ENCODE results near the gene CD109. TPM values are rescaled to one million over a fixed set of nuclear protein-coding genes. Genes with fewer than 3 reads are reported as not detected.
"Not testable (repeated sequence)": the region's sequence is repeated elsewhere in the genome, so short reads cannot be mapped to it uniquely, and the experiment has no call there.

The CD109 gene
- total RNA-seq, 1 donor from 2014 or later: 1.2 TPM

DNA sequence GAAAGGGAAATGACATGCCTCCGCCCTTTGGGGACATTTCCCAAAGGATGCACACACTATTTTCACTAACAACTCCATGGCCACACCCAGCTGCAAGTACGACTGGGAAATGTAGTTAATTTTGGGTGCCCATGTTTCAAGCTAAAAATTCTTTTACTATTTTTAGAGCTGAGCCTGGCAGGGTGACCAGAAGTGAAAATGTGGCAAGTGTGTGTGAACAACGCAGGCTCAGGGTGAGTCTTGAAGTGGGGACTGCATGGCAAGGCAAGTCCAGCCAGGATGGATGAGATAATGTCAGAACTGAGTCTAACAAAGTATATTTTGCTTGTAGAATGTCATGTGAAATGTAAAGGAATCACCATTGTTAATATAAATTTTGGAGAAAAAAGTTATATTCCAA, 17.0 kb upstream of the CD109 start:
- Histone ChIP-seq H3K79me2 (ENCODE audit: low read depth) (no peaks in the 10 kb centered on the region), H3K4me1 (no peaks in the 10 kb centered on the region), H3F3A (ENCODE audit: low read depth) (no peaks in the 10 kb centered on the region), H3K4me3 (no peak overlapping the region), H3K9ac (no peak overlapping the region), H4K20me1 (ENCODE audit: low read depth) (no peaks in the 10 kb centered on the region), H3K27ac (no peak overlapping the region), H2AFZ (replicated peaks) (no peak overlapping the region), H3K36me3 (no peaks in the 10 kb centered on the region), H3K4me2 (no peak overlapping the region), H3K9me3 (ENCODE audit: low read depth) (no peaks in the 10 kb centered on the region), H3K27me3 (no peaks in the 10 kb centered on the region)
- Mint-ChIP-seq H3K9me3 (peaks cover 18% of the 10 kb centered on the region), H3K4me1 (no peaks in the 10 kb centered on the region), H3K36me3 (no peaks in the 10 kb centered on the region), H3K27me3 (ENCODE audit: insufficient read depth, low read depth) (no peaks in the 10 kb centered on the region), H3K27ac (no peak overlapping the region), H3K4me3 (no peak overlapping the region)
- DNase-seq (ENCODE audit: low spot score): no peak
- TF ChIP-seq CTCF (IDR thresholded peaks at IDR 0.05): no peak
- no peak for TF ChIP-seq EZH2phosphoT487 (IDR thresholded peaks at IDR 0.05)
- TF ChIP-seq EZH2 (IDR thresholded peaks at IDR 0.05): no peak

GRCh38 chr6:73679846-73680245, 16.2 kb upstream of the CD109 start:
- H3K4me3 ChIP-seq; H2AFZ ChIP-seq (replicated peaks); H3K36me3 ChIP-seq; H3K27ac Mint-ChIP-seq; H3K4me1 Mint-ChIP-seq; H3K27ac ChIP-seq; H3K79me2 ChIP-seq (ENCODE audit: low read depth); DNase-seq (ENCODE audit: low spot score); H3K36me3 Mint-ChIP-seq; H3F3A ChIP-seq (ENCODE audit: low read depth); H3K9ac ChIP-seq; H3K4me1 ChIP-seq; H3K4me3 Mint-ChIP-seq; H3K27me3 ChIP-seq; H3K9me3 ChIP-seq (ENCODE audit: low read depth); H3K4me2 ChIP-seq; H3K27me3 Mint-ChIP-seq (ENCODE audit: insufficient read depth, low read depth); H4K20me1 ChIP-seq (ENCODE audit: low read depth): not testable (repeated sequence)
- peaks cover 22% of the 10 kb centered on the region for H3K9me3 Mint-ChIP-seq

GRCh38 chr6:73680289-73680918, 15.6 kb upstream of the CD109 start:
- Mint-ChIP-seq H3K9me3 (peaks cover 22% of the 10 kb centered on the region), H3K4me3 (no peak overlapping the region), H3K27ac (no peak overlapping the region), H3K27me3 (ENCODE audit: insufficient read depth, low read depth) (no peaks in the 10 kb centered on the region), H3K36me3 (no peaks in the 10 kb centered on the region), H3K4me1 (no peaks in the 10 kb centered on the region)
- TF ChIP-seq EZH2 (IDR thresholded peaks at IDR 0.05) (no peak), CTCF (IDR thresholded peaks at IDR 0.05) (no peak), EZH2phosphoT487 (IDR thresholded peaks at IDR 0.05) (no peak)
- no peaks in the 10 kb centered on the region for H3F3A ChIP-seq (ENCODE audit: low read depth)
- no peaks in the 10 kb centered on the region for H3K4me1 ChIP-seq
- no peaks in the 10 kb centered on the region for H3K9me3 ChIP-seq (ENCODE audit: low read depth)
- H2AFZ ChIP-seq (replicated peaks): no peak overlapping the region
- H4K20me1 ChIP-seq (ENCODE audit: low read depth): no peaks in the 10 kb centered on the region
- no peak overlapping the region for H3K4me2 ChIP-seq
- no peak overlapping the region for H3K27ac ChIP-seq
- H3K36me3 ChIP-seq: no peaks in the 10 kb centered on the region
- no peak overlapping the region for H3K4me3 ChIP-seq
- no peak for DNase-seq (ENCODE audit: low spot score)
- H3K27me3 ChIP-seq: no peaks in the 10 kb centered on the region
- H3K79me2 ChIP-seq (ENCODE audit: low read depth): no peaks in the 10 kb centered on the region
- H3K9ac ChIP-seq: no peak overlapping the region

DNA sequence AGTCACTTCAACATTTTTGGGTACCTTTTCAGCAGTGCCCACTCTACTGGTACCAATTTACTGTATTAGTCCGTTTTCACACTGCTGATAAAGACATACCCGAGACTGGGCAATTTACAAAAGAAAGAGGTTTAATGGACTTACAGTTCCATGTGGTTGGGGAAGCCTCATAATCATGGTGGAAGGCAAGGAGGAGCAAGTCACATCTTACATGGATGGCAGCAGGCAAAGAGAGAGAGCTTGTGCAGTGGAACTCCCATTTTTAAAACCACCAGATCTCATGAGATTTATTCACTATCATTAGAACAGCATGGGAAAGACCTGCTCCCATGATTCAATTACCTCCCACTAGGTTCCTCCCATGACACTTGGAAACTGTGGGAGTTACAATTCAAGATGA, 12.4 kb upstream of the CD109 start:
- not testable (repeated sequence) for H3K27ac Mint-ChIP-seq; H3F3A ChIP-seq (ENCODE audit: low read depth); H3K27ac ChIP-seq; H3K9ac ChIP-seq; H3K4me3 Mint-ChIP-seq; H3K4me1 ChIP-seq; H3K4me1 Mint-ChIP-seq; H3K27me3 ChIP-seq; H3K27me3 Mint-ChIP-seq (ENCODE audit: insufficient read depth, low read depth); H3K79me2 ChIP-seq (ENCODE audit: low read depth); H4K20me1 ChIP-seq (ENCODE audit: low read depth); H3K9me3 ChIP-seq (ENCODE audit: low read depth); H3K4me3 ChIP-seq; H3K36me3 ChIP-seq; DNase-seq (ENCODE audit: low spot score); H3K4me2 ChIP-seq; H2AFZ ChIP-seq (replicated peaks); H3K36me3 Mint-ChIP-seq
- peaks cover 22% of the 10 kb centered on the region for H3K9me3 Mint-ChIP-seq
